SK-N-SH treated with all-trans-retinoic acid at 6 μM for 48 hours (cell line): ENCODE data around the gene DOP1B.

ENCODE experiments used
- GLIS3 ChIP-seq: fragments of 250-450 bp; sonication (Bioruptor Pico); IDR thresholded peaks from 2 replicates; pipeline ENCODE4 v1.5.0; 2020; ENCODE audit warnings: mild to moderate bottlenecking, moderate library complexity
- PATZ1 ChIP-seq: fragments of 250-450 bp; sonication (Bioruptor Pico); IDR thresholded peaks from 2 replicates; pipeline ENCODE4 v1.8.0; 2020; ENCODE audit warnings: mild to moderate bottlenecking, moderate library complexity, borderline replicate concordance
- TCF4 ChIP-seq: fragments of 250-450 bp; sonication (Bioruptor Pico); IDR thresholded peaks from 2 replicates; pipeline ENCODE4 v1.8.0; 2021; ENCODE audit warnings: mild to moderate bottlenecking, moderate library complexity, borderline replicate concordance
- ZFP3 ChIP-seq: fragments of 250-450 bp; sonication (Bioruptor Pico); IDR thresholded peaks from 2 replicates; pipeline ENCODE4 v1.5.0; 2020; ENCODE audit warnings: mild to moderate bottlenecking, moderate library complexity

- TF ChIP-seq TCF4 (CRISPR knock-in tag), result no peak
- TF ChIP-seq PATZ1 (CRISPR knock-in tag), result no peak
- TF ChIP-seq GLIS3 (CRISPR knock-in tag), result no peak
- TF ChIP-seq ZFP3 (CRISPR knock-in tag), result no peak
These were observed 33.6 kb upstream of the DOP1B start for GRCh38 chr21:36122977-36123376.
